ENCODE data around the gene ZFP92.
"Not testable (repeated sequence)": the region's sequence is repeated elsewhere in the genome, so short reads cannot be mapped to it uniquely, and the experiment has no call there.

The ZFP92 gene

GRCh38 chrX:153411255-153411987 is at the start of gene ZFP92:
Gene ZFP92 (plus strand): TSS chrX:153411472. CDS start chrX:153418323, 6,851 bp downstream.
- no peak for DNase-seq

GRCh38 chrX:153361781-153362397 is 49.4 kb upstream of the ZFP92 start:
- no peak for DNase-seq

GRCh38 chrX:153365670-153366069 is 45.6 kb upstream of the ZFP92 start:
- DNase-seq, result no peak

GRCh38 chrX:153366119-153366518 is 45.2 kb upstream of the ZFP92 start:
- DNase-seq, result no peak

GRCh38 chrX:153366878-153367538 is 44.3 kb upstream of the ZFP92 start:
- no peak for DNase-seq

- no peak for DNase-seq
These were observed 40.8 kb upstream of the ZFP92 start for GRCh38 chrX:153370293-153371055.

- no peak for DNase-seq
These were observed 40.0 kb upstream of the ZFP92 start for GRCh38 chrX:153371256-153371655.

- DNase-seq, result no peak
These were observed 38.3 kb upstream of the ZFP92 start for GRCh38 chrX:153372949-153373348.

GRCh38 chrX:153374426-153374825 is 36.8 kb upstream of the ZFP92 start:
- no peak for DNase-seq

GRCh38 chrX:153375571-153375970 is 35.7 kb upstream of the ZFP92 start:
- no peak for DNase-seq

- no peak for DNase-seq
These were observed 33.5 kb upstream of the ZFP92 start for GRCh38 chrX:153377727-153378126.

GRCh38 chrX:153378607-153379006 is 32.7 kb upstream of the ZFP92 start:
- DNase-seq, result no peak

- no peak for DNase-seq
These were observed 31.8 kb upstream of the ZFP92 start for GRCh38 chrX:153379508-153379907.

- DNase-seq, result no peak
These were observed 31.2 kb upstream of the ZFP92 start for GRCh38 chrX:153379971-153380581.

- DNase-seq, result no peak
These were observed 30.6 kb upstream of the ZFP92 start for GRCh38 chrX:153380691-153381090.

GRCh38 chrX:153381684-153382532 is 29.4 kb upstream of the ZFP92 start:
- DNase-seq, result peak in 1 of 2 donors; percentile 9

- DNase-seq, result no peak
These were observed 28.4 kb upstream of the ZFP92 start for GRCh38 chrX:153382563-153383482.

GRCh38 chrX:153384390-153384789 is 26.9 kb upstream of the ZFP92 start:
- DNase-seq, result no peak

GRCh38 chrX:153384973-153385372 is 26.3 kb upstream of the ZFP92 start:
- not testable (repeated sequence) for DNase-seq

- no peak for DNase-seq
These were observed 25.2 kb upstream of the ZFP92 start for GRCh38 chrX:153386097-153386496.

GRCh38 chrX:153387345-153387744 is 23.9 kb upstream of the ZFP92 start:
- no peak for DNase-seq
